Glutamatergic neuron (in vitro differentiated cells): ENCODE results near the gene TMEM184C. TPM values are rescaled to one million over a fixed set of nuclear protein-coding genes. Genes with fewer than 3 reads are reported as not detected.

ENCODE experiments used
- DNase-seq: peaks from one replicate; pipeline ENCODE4 v3.0.0; 2022
- H3K27ac Mint-ChIP-seq: one replicate; pipeline ENCODE4 v1.8.0; 2020; ENCODE audit warnings: mild to moderate bottlenecking, mixed read lengths, inconsistent platforms; ENCODE audit not compliant: unreplicated experiment
- H3K27me3 Mint-ChIP-seq: one replicate; pipeline ENCODE4 v1.8.0; 2020; ENCODE audit warnings: mild to moderate bottlenecking, moderate library complexity, mixed read lengths, inconsistent platforms; ENCODE audit not compliant: unreplicated experiment
- H3K36me3 Mint-ChIP-seq: one replicate; pipeline ENCODE4 v1.8.0; 2020; ENCODE audit warnings: mild to moderate bottlenecking, mixed read lengths, inconsistent platforms; ENCODE audit not compliant: unreplicated experiment
- H3K4me1 Mint-ChIP-seq: one replicate; pipeline ENCODE4 v1.8.0; 2020; ENCODE audit warnings: mild to moderate bottlenecking, low read depth, mixed read lengths, inconsistent platforms; ENCODE audit not compliant: unreplicated experiment
- H3K4me3 Mint-ChIP-seq: one replicate; pipeline ENCODE4 v1.8.0; 2020; ENCODE audit warnings: mild to moderate bottlenecking, mixed read lengths, inconsistent platforms; ENCODE audit not compliant: unreplicated experiment
- H3K9me3 Mint-ChIP-seq: one replicate; pipeline ENCODE4 v1.8.0; 2020; ENCODE audit warnings: mild to moderate bottlenecking, moderate library complexity, mixed read lengths, inconsistent platforms; ENCODE audit not compliant: unreplicated experiment
- CTCF ChIP-seq: fragments of 200-600 bp; sonication (generic); IDR thresholded peaks from one replicate; pipeline ENCODE4 v1.5.0; 2021; ENCODE audit not compliant: partially characterized antibody, unreplicated experiment
- total RNA-seq: library from RNA; stranded (reverse); fragmentation: NEBNext Ultra II Directional; extraction: Animal tissue kit (Norgen Biotek cat#: 25700); gene quantifications from one replicate; pipeline ENCODE4 v1.2.1, GENCODE V29; 2021; ENCODE audit not compliant: unreplicated experiment

TMEM184C gene
- total RNA-seq, 1 donor from 2014 or later, result 31.6 TPM

GRCh38 chr4:147591106-147591505 is 26.1 kb upstream of the TMEM184C start:
- Mint-ChIP-seq H3K4me1 (peaks cover 2% of the 10 kb centered on the region), H3K27ac (no peak overlapping the region), H3K9me3 (no peaks in the 10 kb centered on the region), H3K36me3 (no peaks in the 10 kb centered on the region), H3K27me3 (no peaks in the 10 kb centered on the region), H3K4me3 (no peak overlapping the region)
- no peak for DNase-seq
- TF ChIP-seq CTCF, result no peak

- no peak for TF ChIP-seq CTCF
- Mint-ChIP-seq H3K4me3 (no peak overlapping the region), H3K9me3 (no peaks in the 10 kb centered on the region), H3K4me1 (peaks cover 2% of the 10 kb centered on the region), H3K27ac (no peak overlapping the region), H3K27me3 (no peaks in the 10 kb centered on the region), H3K36me3 (no peaks in the 10 kb centered on the region)
- no peak for DNase-seq
Observed at GRCh38 chr4:147594107-147594506, 23.1 kb upstream of the TMEM184C start.

- H3K4me3 Mint-ChIP-seq, result no peak overlapping the region
- H3K27ac Mint-ChIP-seq, result no peak overlapping the region
- no peaks in the 10 kb centered on the region for H3K27me3 Mint-ChIP-seq
- no peak for TF ChIP-seq CTCF
- H3K4me1 Mint-ChIP-seq, result peaks cover 2% of the 10 kb centered on the region
- no peaks in the 10 kb centered on the region for H3K36me3 Mint-ChIP-seq
- no peak for DNase-seq
- no peaks in the 10 kb centered on the region for H3K9me3 Mint-ChIP-seq
Observed at GRCh38 chr4:147594578-147594977, 22.6 kb upstream of the TMEM184C start.

GRCh38 chr4:147596377-147596776 is 20.8 kb upstream of the TMEM184C start:
- no peaks in the 10 kb centered on the region for H3K27me3 Mint-ChIP-seq
- no peaks in the 10 kb centered on the region for H3K9me3 Mint-ChIP-seq
- H3K4me3 Mint-ChIP-seq, result no peak overlapping the region
- H3K36me3 Mint-ChIP-seq, result no peaks in the 10 kb centered on the region
- no peak overlapping the region for H3K27ac Mint-ChIP-seq
- H3K4me1 Mint-ChIP-seq, result no peaks in the 10 kb centered on the region
- no peak for TF ChIP-seq CTCF
- DNase-seq, result no peak

- Mint-ChIP-seq H3K36me3 (no peaks in the 10 kb centered on the region), H3K4me3 (no peak overlapping the region), H3K27me3 (no peaks in the 10 kb centered on the region), H3K27ac (no peak overlapping the region), H3K9me3 (no peaks in the 10 kb centered on the region), H3K4me1 (no peaks in the 10 kb centered on the region)
- no peak for TF ChIP-seq CTCF
- DNase-seq, result no peak
Observed at GRCh38 chr4:147596981-147597380, 20.2 kb upstream of the TMEM184C start.
